Testis (tissue), 3 donors: ENCODE results near the gene TESPA1. TPM values are rescaled to one million over a fixed set of nuclear protein-coding genes. Genes with fewer than 3 reads are reported as not detected.

Experiments
- DNase-seq: peaks from one replicate; pipeline ENCODE4 v3.0.0-alpha.2; 2019
- H3K27ac ChIP-seq, 2 donors: fragments of 200-600 bp; sonication (generic); one replicate each; pipeline ENCODE4 v1.5.1; 2019
- H3K27me3 ChIP-seq: fragments of 200-600 bp; sonication (generic); one replicate; pipeline ENCODE4 v1.5.1; 2019
- H3K36me3 ChIP-seq: fragments of 200-600 bp; sonication (generic); one replicate; pipeline ENCODE4 v1.5.1; 2017; ENCODE audit warnings: low read depth; ENCODE audit errors: missing control alignments
- H3K4me1 ChIP-seq: fragments of 200-600 bp; sonication (generic); one replicate; pipeline ENCODE4 v1.5.1; 2019
- H3K4me3 ChIP-seq, 2 donors: fragments of 200-600 bp; sonication (generic); one replicate each; pipeline ENCODE4 v1.5.1; 2017 to 2019
- H3K9me3 ChIP-seq: fragments of 200-600 bp; sonication (generic); one replicate; pipeline ENCODE4 v1.5.1; 2017
- CTCF ChIP-seq, 3 experiments: fragments of 450-650 bp in 2 of 3; fragments of 200-600 bp in 1 of 3; sonication (generic) in 1 of 3; IDR thresholded peaks; one replicate each; pipeline ENCODE4 v1.5.1; 2016 to 2019; ENCODE audit warnings: antibody characterized with exemption in 3 of 3, mild to moderate bottlenecking in 2 of 3, moderate library complexity in 1 of 3
- POLR2A ChIP-seq: fragments of 450-650 bp; IDR thresholded peaks from one replicate; pipeline ENCODE4 v1.6.1; 2017; ENCODE audit warnings: antibody characterized with exemption, mild to moderate bottlenecking, moderate library complexity
- WGBS, 2 donors: methylation state at CpG; one replicate each; pipeline ENCODE4 v1.1.5; 2018; 5-methylcytosine and 5-hydroxymethylcytosine counted together
- intact Hi-C: fragments of 100-400 bp; cut with DNase I; formaldehyde crosslinking; loops from one replicate; pipeline ENCODE4 v1.15.1; 2023; ENCODE audit warnings: low total_unique reads
- polyA plus RNA-seq: library from polyadenylated mRNA; stranded (reverse); fragments of 350-450 nt; fragmentation: Illumina TruSeq; extraction: RNeasy Lipid Tissue Mini Kit (QIAGEN cat#74804); gene quantifications from one replicate; pipeline ENCODE4 v1.2.3, GENCODE V29; 2014; ENCODE audit warnings: low read depth, low replicate concordance; ENCODE audit not compliant: insufficient read depth
- total RNA-seq, 2 donors: library from RNA; depleted of rRNA; stranded (reverse); fragments of >200 nt; gene quantifications; one replicate each; pipeline ENCODE4 v1.2.3, GENCODE V29; 2016

Gene TESPA1
- total and polyA plus RNA-seq, 3 donors from 2014 or later, result 0.79 to 1.7 (median 0.87) TPM

GRCh38 chr12:55019784-55020183 lies 35.2 kb upstream of the TESPA1 start, which contains the start of gene NEUROD4:
Gene NEUROD4 (plus strand): TSS chr12:55019974. CDS start chr12:55026440, 6,466 bp downstream.
- Histone ChIP-seq H3K4me3 (peak within 1 kb of the TSS in 1 of 2 donors; percentile 1), H3K27me3 (no peaks in the 10 kb centered on the region), H3K9me3 (no peaks in the 10 kb centered on the region), H3K27ac (no peak within 1 kb of the TSS), H3K4me1 (no peaks in the 10 kb centered on the region), H3K36me3 (no peaks in the 10 kb centered on the region)
- peak; percentile 75 for DNase-seq
- WGBS, 2 donors, result 0 to 1% methylated on average over 9 to 13 of the region's 13 CpGs
- intact Hi-C loops, result no loop called here
- TF ChIP-seq POLR2A (no peak), CTCF (IDR thresholded peaks at IDR 0.05) (no peak)

DNA sequence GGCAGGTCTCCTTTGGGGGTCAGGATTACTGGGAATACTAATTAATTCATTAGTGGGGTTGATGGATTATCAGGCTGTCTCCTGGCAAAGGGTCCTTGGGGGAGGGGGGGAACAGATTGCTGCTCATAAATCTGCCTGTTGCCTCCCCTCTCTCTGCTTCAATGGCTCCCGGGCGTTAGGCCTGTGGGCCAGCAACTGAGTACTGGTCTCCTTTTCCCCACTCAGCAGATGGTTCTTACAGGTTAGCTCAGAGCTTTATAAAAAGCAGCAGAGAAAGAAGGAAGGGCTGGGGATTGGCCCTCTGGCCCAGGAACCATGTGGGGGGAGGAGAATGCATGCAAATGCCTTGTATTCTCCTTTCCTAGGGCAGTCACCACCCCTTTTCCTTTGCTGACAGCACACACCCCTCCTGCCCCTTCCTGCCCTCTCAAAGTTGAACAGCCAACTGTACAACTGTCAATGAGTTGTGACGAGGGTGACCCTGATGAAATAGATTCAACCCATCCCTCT lies 32.9 kb upstream of the TESPA1 start:
- DNase-seq, result no peak
- H3K36me3 ChIP-seq, result no peaks in the 10 kb centered on the region
- no peaks in the 10 kb centered on the region for H3K9me3 ChIP-seq
- H3K27ac ChIP-seq, result no peak overlapping the region
- H3K4me1 ChIP-seq, result no peaks in the 10 kb centered on the region
- no peaks in the 10 kb centered on the region for H3K27me3 ChIP-seq
- 15 to 26% methylated on average over 3 of the region's 3 CpGs for WGBS, 2 donors
- TF ChIP-seq CTCF (IDR thresholded peaks at IDR 0.05), result no peak
- no peak for TF ChIP-seq POLR2A
- H3K4me3 ChIP-seq, result no peak overlapping the region
- intact Hi-C loops, result no loop called here

GRCh38 chr12:55008944-55009585 lies 24.5 kb upstream of the TESPA1 start:
- 37 to 39% methylated on average over 6 of the region's 6 CpGs for WGBS, 2 donors

GRCh38 chr12:55002355-55002754 lies 17.8 kb upstream of the TESPA1 start:
- WGBS, 2 donors, result 72% methylated on average over 2 of the region's 2 CpGs
- intact Hi-C loops, result loop anchor here (10.0 kb wide), 1 partner anchor 62 kb away; no protein-coding TSS in a partner anchor
- H3K36me3 ChIP-seq, result no peaks in the 10 kb centered on the region
- no peak overlapping the region for H3K27ac ChIP-seq
- H3K9me3 ChIP-seq, result no peaks in the 10 kb centered on the region
- no peak for TF ChIP-seq CTCF (IDR thresholded peaks at IDR 0.05)
- no peak for TF ChIP-seq POLR2A
- no peak for DNase-seq
- H3K4me1 ChIP-seq, result no peaks in the 10 kb centered on the region
- no peaks in the 10 kb centered on the region for H3K27me3 ChIP-seq
- no peak overlapping the region for H3K4me3 ChIP-seq

More at GRCh38 chr12:55008944-55009585, 24.5 kb upstream of the TESPA1 start:
- Histone ChIP-seq H3K36me3 (no peaks in the 10 kb centered on the region), H3K9me3 (no peaks in the 10 kb centered on the region), H3K4me3 (no peak overlapping the region), H3K4me1 (no peaks in the 10 kb centered on the region), H3K27ac (no peak overlapping the region), H3K27me3 (no peaks in the 10 kb centered on the region)
- DNase-seq, result no peak
- intact Hi-C loops, result loop anchor here (10.0 kb wide), 1 partner anchor 56 kb away; no protein-coding TSS in a partner anchor
- TF ChIP-seq POLR2A, result no peak
- no peak for TF ChIP-seq CTCF (IDR thresholded peaks at IDR 0.05)
